HG02885 (cell line): Measurements from ENCODE around the gene SUMO1.

Experiments
- ATAC-seq: cut with Tn5 transposase; IDR thresholded peaks from one replicate; pipeline ENCODE4 v1.9.1; 2021; ENCODE audit warnings: mild to moderate bottlenecking; ENCODE audit not compliant: unreplicated experiment, poor library complexity

The SUMO1 gene

GRCh38 chr2:202157211-202157990 is 81.0 kb downstream of the SUMO1 start:
- ATAC-seq, result no peak
